Breast epithelium (tissue), 4 donors: ENCODE measurements around the gene STAT4. TPM values are rescaled to one million over a fixed set of nuclear protein-coding genes. Genes with fewer than 3 reads are reported as not detected.

ENCODE experiments used
- DNase-seq, 2 donors: peaks; one replicate each; pipeline ENCODE4 v3.0.0-alpha.2; 2019; ENCODE audit warnings: low spot score in 2 of 2
- H3K27ac ChIP-seq, 2 donors: fragments of 200-600 bp; sonication (generic) in 1 of 2; one replicate each; pipeline ENCODE4 v1.5.1; 2016 to 2019; ENCODE audit warnings: mild to moderate bottlenecking in 1 of 2
- H3K27me3 ChIP-seq, 2 donors: fragments of 200-600 bp; sonication (generic) in 1 of 2; one replicate each; pipeline versions ENCODE4 v1.5.1 to v1.6.0; 2017 to 2019; ENCODE audit warnings: control low read depth in 1 of 2, mild to moderate bottlenecking in 1 of 2
- H3K36me3 ChIP-seq: fragments of 200-600 bp; one replicate; pipeline ENCODE4 v1.5.1; 2019
- H3K4me1 ChIP-seq, 2 donors: fragments of 200-600 bp; sonication (generic); one replicate each; pipeline ENCODE4 v1.5.1; 2016 to 2019; ENCODE audit warnings: control low read depth in 1 of 2
- H3K4me3 ChIP-seq, 3 donors: fragments of 200-600 bp; sonication (generic); 1 replicate in 2 of 3; 2 replicates in 1 of 3; pipeline ENCODE4 v1.5.1; 2016 to 2019; ENCODE audit warnings: mild to moderate bottlenecking in 3 of 3, moderate library complexity in 2 of 3
- H3K9me3 ChIP-seq, 2 donors: fragments of 200-600 bp; sonication (generic) in 1 of 2; one replicate each; pipeline ENCODE4 v1.5.1; 2016 to 2019; ENCODE audit warnings: control low read depth in 1 of 2
- POLR2A ChIP-seq: fragments of 450-650 bp; IDR thresholded peaks from one replicate; pipeline ENCODE4 v1.6.1; 2016; ENCODE audit warnings: antibody characterized with exemption, mild to moderate bottlenecking, moderate library complexity
- POLR2AphosphoS5 ChIP-seq, 3 donors: sonication (generic); formaldehyde crosslinking; IDR thresholded peaks; one replicate each; pipeline ENCODE4 v1.6.1; 2017; ENCODE audit warnings: antibody characterized with exemption in 3 of 3
- intact Hi-C: fragments of 100-400 bp; cut with DNase I; formaldehyde crosslinking; loops from one replicate; pipeline ENCODE4 v1.15.1; 2023; ENCODE audit warnings: low total_unique reads
- total RNA-seq, 3 donors: library from RNA; depleted of rRNA; stranded (reverse); fragments of >200 nt; gene quantifications; one replicate each; pipeline ENCODE4 v1.1.0, GENCODE V29; 2016
- TF ChIP-seq, protein P1 (sequence below), 3 donors: fragments of 450-650 bp; IDR thresholded peaks; one replicate each; pipeline ENCODE4 v1.5.1; 2016 to 2017; ENCODE audit warnings: antibody characterized with exemption in 3 of 3, mild to moderate bottlenecking in 3 of 3, moderate library complexity in 3 of 3

STAT4 gene
- total RNA-seq, 3 donors from 2014 or later: 1.6 to 5.9 (median 3.6) TPM

- no peak for TF ChIP-seq POLR2A
- TF ChIP-seq POLR2AphosphoS5 (IDR thresholded peaks at IDR 0.05): no peak
- TF ChIP-seq, protein P1, sequence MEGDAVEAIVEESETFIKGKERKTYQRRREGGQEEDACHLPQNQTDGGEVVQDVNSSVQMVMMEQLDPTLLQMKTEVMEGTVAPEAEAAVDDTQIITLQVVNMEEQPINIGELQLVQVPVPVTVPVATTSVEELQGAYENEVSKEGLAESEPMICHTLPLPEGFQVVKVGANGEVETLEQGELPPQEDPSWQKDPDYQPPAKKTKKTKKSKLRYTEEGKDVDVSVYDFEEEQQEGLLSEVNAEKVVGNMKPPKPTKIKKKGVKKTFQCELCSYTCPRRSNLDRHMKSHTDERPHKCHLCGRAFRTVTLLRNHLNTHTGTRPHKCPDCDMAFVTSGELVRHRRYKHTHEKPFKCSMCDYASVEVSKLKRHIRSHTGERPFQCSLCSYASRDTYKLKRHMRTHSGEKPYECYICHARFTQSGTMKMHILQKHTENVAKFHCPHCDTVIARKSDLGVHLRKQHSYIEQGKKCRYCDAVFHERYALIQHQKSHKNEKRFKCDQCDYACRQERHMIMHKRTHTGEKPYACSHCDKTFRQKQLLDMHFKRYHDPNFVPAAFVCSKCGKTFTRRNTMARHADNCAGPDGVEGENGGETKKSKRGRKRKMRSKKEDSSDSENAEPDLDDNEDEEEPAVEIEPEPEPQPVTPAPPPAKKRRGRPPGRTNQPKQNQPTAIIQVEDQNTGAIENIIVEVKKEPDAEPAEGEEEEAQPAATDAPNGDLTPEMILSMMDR (IDR thresholded peaks at IDR 0.05): no peak
- H3K9me3 ChIP-seq: no peaks in the 10 kb centered on the region
- peaks cover 0 to 6% of the 10 kb centered on the region in 2 donors for H3K4me1 ChIP-seq
- intact Hi-C loops: no loop called here
- H3K4me3 ChIP-seq: no peak overlapping the region
- no peaks in the 10 kb centered on the region for H3K27me3 ChIP-seq
- H3K36me3 ChIP-seq: peaks cover 12% of the 10 kb centered on the region
- no peak overlapping the region for H3K27ac ChIP-seq
- DNase-seq: no peak
Observed at GRCh38 chr2:191008286-191008685, 142.5 kb downstream of the STAT4 start.

DNA sequence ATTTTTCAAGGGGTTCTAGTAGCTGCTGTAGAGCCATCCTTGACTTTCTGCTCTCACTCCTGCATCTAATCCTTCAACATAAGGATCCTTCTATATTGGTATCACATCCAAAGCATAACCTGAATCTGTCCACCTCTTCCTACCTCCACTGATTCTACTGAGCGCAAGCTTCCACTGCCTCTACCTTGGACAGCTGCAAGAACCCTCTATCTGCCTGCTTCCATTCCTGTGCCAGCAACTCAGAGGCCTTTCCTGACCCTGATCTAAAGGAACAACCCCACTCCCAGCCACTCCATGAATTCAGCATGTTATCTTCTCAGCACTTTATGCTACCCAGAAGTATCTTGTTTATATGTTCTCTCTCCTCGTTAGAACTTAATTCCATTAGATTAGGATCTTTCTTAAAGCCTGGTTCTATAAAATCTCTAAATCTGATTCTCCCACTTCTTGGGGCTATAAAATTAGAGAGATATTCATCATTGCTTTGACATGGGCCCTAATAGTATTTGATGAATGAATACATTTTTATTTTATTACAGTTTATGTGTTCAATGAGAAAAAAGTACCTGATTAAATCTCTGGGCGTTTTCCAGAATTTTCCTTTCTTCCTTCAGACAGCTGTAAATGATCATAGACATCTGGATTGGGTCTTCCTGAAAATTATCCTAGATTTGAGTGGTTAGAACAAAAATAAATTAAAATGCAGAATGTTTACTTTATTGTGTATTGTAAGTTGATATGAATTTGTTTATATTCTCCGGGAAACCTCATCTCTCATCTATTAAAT lies 143.6 kb downstream of the STAT4 start:
- Histone ChIP-seq H3K4me1 (no peaks in the 10 kb centered on the region), H3K36me3 (peaks cover 12% of the 10 kb centered on the region), H3K27me3 (no peaks in the 10 kb centered on the region), H3K4me3 (no peak overlapping the region), H3K9me3 (no peaks in the 10 kb centered on the region), H3K27ac (no peak overlapping the region)
- intact Hi-C loops: no loop called here
- TF ChIP-seq POLR2A (no peak), POLR2AphosphoS5 (IDR thresholded peaks at IDR 0.05) (no peak)
- TF ChIP-seq, protein P1 (IDR thresholded peaks at IDR 0.05): no peak
- DNase-seq: no peak

DNA sequence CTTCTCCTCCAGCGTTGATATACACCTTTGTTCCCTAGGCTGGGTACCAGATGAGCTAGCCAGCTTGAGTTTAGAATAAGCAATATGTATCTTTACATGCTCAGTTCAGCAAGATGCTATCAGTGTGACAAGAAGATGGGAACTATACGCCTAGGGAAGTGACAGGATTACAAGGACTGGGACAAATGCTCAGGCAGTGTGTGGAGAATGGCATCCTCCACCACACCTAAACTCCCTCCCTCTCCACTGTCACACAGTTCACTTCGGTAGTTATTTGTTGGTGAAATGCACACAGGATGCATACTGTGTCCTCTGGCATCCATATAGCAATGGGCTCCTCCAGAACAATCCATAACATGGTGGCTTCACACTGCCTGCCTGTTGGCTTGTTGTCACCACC lies 144.5 kb downstream of the STAT4 start:
- intact Hi-C loops: no loop called here
- Histone ChIP-seq H3K27ac (no peak overlapping the region), H3K36me3 (peaks cover 12% of the 10 kb centered on the region), H3K27me3 (no peaks in the 10 kb centered on the region), H3K9me3 (no peaks in the 10 kb centered on the region), H3K4me1 (no peaks in the 10 kb centered on the region), H3K4me3 (no peak overlapping the region)
- TF ChIP-seq POLR2AphosphoS5 (IDR thresholded peaks at IDR 0.05) (no peak), POLR2A (no peak)
- TF ChIP-seq, protein P1 (IDR thresholded peaks at IDR 0.05): no peak
- no peak for DNase-seq

GRCh38 chr2:191003405-191004309 lies 147.1 kb downstream of the STAT4 start:
- no peaks in the 10 kb centered on the region for H3K27me3 ChIP-seq
- intact Hi-C loops: no loop called here
- peaks cover 12% of the 10 kb centered on the region for H3K36me3 ChIP-seq
- DNase-seq: no peak
- no peak overlapping the region for H3K4me3 ChIP-seq
- no peak overlapping the region for H3K27ac ChIP-seq
- TF ChIP-seq POLR2AphosphoS5 (IDR thresholded peaks at IDR 0.05): no peak
- no peak for TF ChIP-seq POLR2A
- TF ChIP-seq, protein P1 (IDR thresholded peaks at IDR 0.05): no peak
- H3K9me3 ChIP-seq: no peaks in the 10 kb centered on the region
- H3K4me1 ChIP-seq: no peaks in the 10 kb centered on the region

DNA sequence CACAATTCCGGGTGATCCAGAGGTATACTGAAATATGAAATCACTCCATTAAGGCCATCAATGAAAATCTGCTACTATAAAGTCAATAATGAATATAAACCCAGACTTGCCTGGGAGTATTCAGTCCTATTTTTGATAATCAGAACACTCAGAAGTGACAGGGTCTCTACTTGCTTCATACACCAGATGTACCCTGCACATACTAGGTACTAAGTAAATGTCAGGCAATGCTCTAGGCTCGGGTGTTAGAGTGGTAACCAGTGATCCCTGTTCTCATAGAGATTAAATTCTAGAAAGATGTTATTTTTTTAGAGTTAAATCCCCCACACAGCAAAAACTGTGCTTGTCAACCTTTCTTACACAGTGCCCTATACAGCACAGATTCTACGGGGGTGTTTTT lies 149.2 kb downstream of the STAT4 start:
- TF ChIP-seq, protein P1 (IDR thresholded peaks at IDR 0.05): no peak
- TF ChIP-seq POLR2A: no peak
- TF ChIP-seq POLR2AphosphoS5 (IDR thresholded peaks at IDR 0.05): no peak
- Histone ChIP-seq H3K27me3 (no peaks in the 10 kb centered on the region), H3K4me3 (no peak overlapping the region), H3K4me1 (no peaks in the 10 kb centered on the region), H3K36me3 (peaks cover 7% of the 10 kb centered on the region), H3K9me3 (no peaks in the 10 kb centered on the region), H3K27ac (no peak overlapping the region)
- intact Hi-C loops: no loop called here
- no peak for DNase-seq
